OCI-LY1 (cell line): Measurements from ENCODE around the gene OR10D3.

Experiments used
- CTCF ChIP-seq: fragments of 200-600 bp; sonication (generic), shearing (Covaris generic); IDR thresholded peaks from 2 replicates; pipeline ENCODE4 v1.5.1; 2017; ENCODE audit warnings: mild to moderate bottlenecking, antibody characterized with exemption, low read length, moderate library complexity, mixed read lengths
- EZH2 ChIP-seq: fragments of 200-600 bp; sonication (generic), shearing (Covaris generic); IDR thresholded peaks from 2 replicates; pipeline ENCODE4 v1.8.0; 2017; ENCODE audit warnings: borderline replicate concordance, mixed run types, mild to moderate bottlenecking, antibody characterized with exemption, low read length, moderate library complexity, mixed read lengths

- TF ChIP-seq CTCF, result no peak
- no peak for TF ChIP-seq EZH2
Measured at GRCh38 chr11:124204008-124204407, 20.9 kb downstream of the OR10D3 start.
